ENCODE data around the gene PCYOX1L.

PCYOX1L gene

DNA sequence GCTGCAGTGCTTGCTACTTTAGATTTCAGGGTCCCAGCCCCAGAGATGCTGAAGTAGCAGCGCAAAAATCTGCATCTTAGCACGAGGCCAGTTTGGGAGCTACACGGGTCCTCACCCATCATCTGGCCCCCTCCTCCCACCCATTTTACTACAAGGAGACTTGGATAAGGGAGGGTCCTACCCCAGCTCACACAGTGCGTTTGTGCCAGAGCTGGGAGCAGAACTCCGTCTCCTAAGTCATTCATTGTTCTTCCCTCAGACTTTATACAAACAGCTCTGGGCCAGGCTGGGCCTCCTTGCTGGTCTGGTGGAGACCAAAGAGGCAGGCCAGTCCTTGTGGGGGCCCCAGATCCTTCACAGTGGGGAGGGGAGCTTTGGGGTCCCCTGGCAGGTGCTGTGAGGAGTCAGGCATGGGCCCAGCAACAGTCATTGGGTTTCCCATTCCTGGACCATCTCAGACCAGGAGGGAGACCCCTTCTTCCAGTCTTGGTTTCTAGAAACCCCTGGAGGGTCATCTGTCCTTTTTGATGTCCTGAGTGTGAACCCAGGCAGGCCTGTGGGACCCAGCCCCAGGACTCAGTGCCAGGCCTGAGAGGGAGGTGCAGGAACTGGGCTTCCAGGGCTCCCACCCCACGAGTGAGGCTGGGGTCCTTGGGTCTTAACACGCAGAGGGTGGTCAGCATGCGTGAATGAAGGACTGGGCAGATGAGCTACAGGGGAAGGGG lies 23.6 kb downstream of the PCYOX1L start:
- no peak overlapping the region for H3K4me3 ChIP-seq (ENCODE audit: low read depth, low read length)
- no peak for DNase-seq (ENCODE audit: low read depth)
- no peak for TF ChIP-seq CTCF (IDR thresholded peaks at IDR 0.05; ENCODE audit: low read depth, low read length, missing control alignments)

GRCh38 chr5:149381986-149382338 lies 24.1 kb downstream of the PCYOX1L start:
- DNase-seq (ENCODE audit: low read depth), result no peak
- H3K4me3 ChIP-seq (ENCODE audit: low read depth, low read length), result no peak overlapping the region
- peak; percentile 88 for TF ChIP-seq CTCF (IDR thresholded peaks at IDR 0.05; ENCODE audit: low read depth, low read length, missing control alignments)

- no peak for TF ChIP-seq CTCF (IDR thresholded peaks at IDR 0.05; ENCODE audit: low read depth, low read length, missing control alignments)
- no peak overlapping the region for H3K4me3 ChIP-seq (ENCODE audit: low read depth, low read length)
- DNase-seq (ENCODE audit: low read depth), result no peak
These were observed 24.8 kb downstream of the PCYOX1L start for GRCh38 chr5:149382517-149383220.

DNA sequence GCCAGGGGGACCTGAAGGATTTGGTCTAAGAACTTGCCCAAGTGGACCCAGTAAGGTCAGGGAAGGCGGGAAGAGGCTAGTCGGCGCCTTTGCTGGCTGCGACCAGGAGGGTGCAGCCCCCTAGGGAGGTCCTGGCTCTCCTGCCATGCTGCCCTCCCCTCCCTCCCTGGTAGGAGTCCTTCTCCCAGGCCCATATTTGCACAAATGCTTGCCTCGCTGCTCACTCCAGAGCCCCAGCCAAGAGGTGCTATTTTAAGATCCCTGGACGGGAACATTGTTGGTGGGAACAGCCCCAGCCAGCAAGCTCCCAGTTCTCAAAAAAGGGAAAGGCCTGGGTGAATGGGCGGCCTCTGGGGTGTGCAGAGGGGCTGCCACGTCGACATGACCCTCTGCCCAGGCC lies 25.6 kb downstream of the PCYOX1L start:
- no peak for TF ChIP-seq CTCF (IDR thresholded peaks at IDR 0.05; ENCODE audit: low read depth, low read length, missing control alignments)
- DNase-seq (ENCODE audit: low read depth), result no peak
- H3K4me3 ChIP-seq (ENCODE audit: low read depth, low read length), result no peak overlapping the region

GRCh38 chr5:149386166-149386565 lies 28.3 kb downstream of the PCYOX1L start:
- no peak overlapping the region for H3K4me3 ChIP-seq (ENCODE audit: low read depth, low read length)
- no peak for DNase-seq (ENCODE audit: low read depth)
- TF ChIP-seq CTCF (IDR thresholded peaks at IDR 0.05; ENCODE audit: low read depth, low read length, missing control alignments), result no peak

- TF ChIP-seq CTCF (IDR thresholded peaks at IDR 0.05; ENCODE audit: low read depth, low read length, missing control alignments), result no peak
- H3K4me3 ChIP-seq (ENCODE audit: low read depth, low read length), result no peak overlapping the region
- DNase-seq (ENCODE audit: low read depth), result no peak
These were observed 29.3 kb downstream of the PCYOX1L start for GRCh38 chr5:149387081-149387631.
